PC-3 (cell line): ENCODE measurements around the gene ZNF862. TPM values are rescaled to one million over a fixed set of nuclear protein-coding genes. Genes with fewer than 3 reads are reported as not detected.

ENCODE experiments used
- ATAC-seq: fragments of 200-7000 bp; cut with Tn5 transposase; 2 replicates; pipeline ENCODE4 v1.9.1; 2020; ENCODE audit warnings: mild to moderate bottlenecking, moderate library complexity
- BruUV-seq: library from RNA; stranded (reverse); fragments of 400-500 nt; replicated peaks from 2 replicates; lab custom pipeline; 2021; lab: Mats Ljungman, UMichigan
- CTCF ChIA-PET: fragments of 300-600 bp; sonication (Branson Sonifier 250); formaldehyde crosslinking; loops from one replicate; lab custom pipeline; 2022; ENCODE audit warnings: antibody characterized with exemption; lab: Charles Lee
- POLR2A ChIA-PET: fragments of 300-600 bp; sonication (Branson Sonifier 250); formaldehyde crosslinking; loops from one replicate; lab custom pipeline; 2022; ENCODE audit warnings: antibody characterized with exemption; ENCODE audit not compliant: unreplicated experiment; lab: Charles Lee
- DNase-seq: peaks from one replicate; pipeline ENCODE4 v3.0.0-alpha.2; 2015
- H2AFZ ChIP-seq: fragments of 300-600 bp; sonication (generic); 2 replicates; pipeline ENCODE4 v1.6.0; 2016; ENCODE audit warnings: antibody characterized with exemption, low read length
- H3F3A ChIP-seq: fragments of 300-600 bp; sonication (generic); one replicate; pipeline ENCODE4 v1.6.0; 2017; ENCODE audit warnings: antibody characterized with exemption, low read length, control low read depth, mild to moderate bottlenecking; ENCODE audit not compliant: unreplicated experiment
- H3K27ac ChIP-seq: fragments of 300-600 bp; sonication (generic); 2 replicates; pipeline ENCODE4 v1.5.1; 2016; ENCODE audit warnings: mild to moderate bottlenecking, low read length
- H3K27me3 ChIP-seq: fragments of 300-600 bp; sonication (generic); 2 replicates; pipeline ENCODE4 v1.6.1; 2016; ENCODE audit warnings: low read length, mixed read lengths
- H3K36me3 ChIP-seq: fragments of 300-600 bp; sonication (generic); 2 replicates; pipeline ENCODE4 v1.6.1; 2016; ENCODE audit warnings: low read depth, mixed run types, low read length, mixed read lengths
- H3K4me1 ChIP-seq: fragments of 300-600 bp; sonication (generic); 2 replicates; pipeline ENCODE4 v1.5.1; 2016; ENCODE audit warnings: low read length; ENCODE audit not compliant: insufficient read depth
- H3K4me2 ChIP-seq: fragments of 300-600 bp; sonication (generic); 2 replicates; pipeline ENCODE4 v1.6.0; 2016; ENCODE audit warnings: low read length
- H3K4me3 ChIP-seq: fragments of 300-600 bp; sonication (generic); 2 replicates; pipeline ENCODE4 v1.5.1; 2016; ENCODE audit warnings: mild to moderate bottlenecking, low read length, mixed read lengths
- H3K79me2 ChIP-seq: fragments of 300-600 bp; sonication (generic); 2 replicates; pipeline ENCODE4 v1.6.1; 2017; ENCODE audit warnings: low read length, mixed read lengths
- H3K9ac ChIP-seq: fragments of 300-600 bp; sonication (generic); 2 replicates; pipeline ENCODE4 v1.6.0; 2016; ENCODE audit warnings: mild to moderate bottlenecking, low read length
- H3K9me2 ChIP-seq: fragments of 300-600 bp; sonication (generic); replicated peaks from 2 replicates; pipeline ENCODE4 v1.6.1; 2016; ENCODE audit warnings: mixed run types, low read length, mixed read lengths
- H3K9me3 ChIP-seq: fragments of 300-600 bp; sonication (generic); 2 replicates; pipeline ENCODE4 v1.6.1; 2016; ENCODE audit warnings: low read length, mixed read lengths
- H4K20me1 ChIP-seq: fragments of 300-600 bp; sonication (generic); 2 replicates; pipeline ENCODE4 v1.6.1; 2016; ENCODE audit warnings: low read length, mixed read lengths
- CTCF ChIP-seq: fragments of 300-600 bp; sonication (generic); conservative IDR thresholded peaks from 2 replicates; pipeline ENCODE4 v1.5.1; 2017; ENCODE audit warnings: antibody characterized with exemption, low read depth, mild to moderate bottlenecking, low read length
- EZH2 ChIP-seq: fragments of 300-600 bp; sonication (generic); IDR thresholded peaks from one replicate; pipeline ENCODE4 v1.6.1; 2017; ENCODE audit warnings: antibody characterized with exemption, mild to moderate bottlenecking, low read length; ENCODE audit not compliant: unreplicated experiment
- EZH2phosphoT487 ChIP-seq: fragments of 300-600 bp; sonication (generic); IDR thresholded peaks from 2 replicates; pipeline ENCODE4 v1.6.1; 2018; ENCODE audit warnings: mild to moderate bottlenecking, antibody characterized with exemption, low read length, borderline replicate concordance
- intact Hi-C: fragments of 100-400 bp; cut with micrococcal nuclease; formaldehyde crosslinking; loops from 2 replicates; pipeline ENCODE4 v1.9.0; 2023
- total RNA-seq: library from RNA; depleted of rRNA; stranded (reverse); fragments of >200 nt; gene quantifications from 2 replicates; pipeline ENCODE4 v1.2.3, GENCODE V29; 2014

ZNF862 gene
- total RNA-seq, 1 experiment from 2014 or later: 3.0 TPM

- no peak for ATAC-seq
- H3K27ac ChIP-seq: no peak overlapping the region
- no peaks in the 10 kb centered on the region for H4K20me1 ChIP-seq
- no peaks in the 10 kb centered on the region for H3K9me2 ChIP-seq
- no peak overlapping the region for H3K4me2 ChIP-seq
- no peaks in the 10 kb centered on the region for H3K36me3 ChIP-seq
- no TSS peak for BruUV-seq
- ChIA-PET POLR2A (no interaction called here), CTCF (no interaction called here)
- H3K9me3 ChIP-seq: no peaks in the 10 kb centered on the region
- no peaks in the 10 kb centered on the region for H3F3A ChIP-seq
- H3K4me3 ChIP-seq: no peak overlapping the region
- no peak for DNase-seq
- intact Hi-C loops: no loop called here
- TF ChIP-seq CTCF: no peak
- no peak for TF ChIP-seq EZH2
- H2AFZ ChIP-seq: no peak overlapping the region
- H3K27me3 ChIP-seq: no peaks in the 10 kb centered on the region
- no peaks in the 10 kb centered on the region for H3K4me1 ChIP-seq
- no peak overlapping the region for H3K9ac ChIP-seq
- H3K79me2 ChIP-seq: no peaks in the 10 kb centered on the region
Measured at GRCh38 chr7:149845257-149845980, 7.2 kb downstream of the ZNF862 start.

DNA sequence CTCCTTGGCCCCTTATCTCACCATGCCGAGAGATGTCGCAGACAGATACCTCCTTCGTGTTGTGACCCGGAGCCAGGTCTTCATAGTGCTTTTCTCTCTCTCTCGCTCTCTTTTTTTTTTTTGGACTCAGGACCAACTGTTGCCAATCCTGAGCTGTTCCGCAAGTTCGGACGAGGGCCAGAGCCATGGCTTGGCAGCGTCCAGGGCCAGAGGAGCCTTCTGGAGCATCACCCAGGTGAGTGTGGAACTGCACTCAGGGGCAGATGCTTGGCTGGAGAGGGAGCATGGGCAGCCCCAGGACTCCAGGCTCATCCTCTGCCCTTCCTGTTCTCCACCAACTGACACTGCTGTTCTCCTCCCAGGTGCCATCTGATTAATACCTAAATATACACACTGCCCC, 7.8 kb downstream of the ZNF862 start:
- Histone ChIP-seq H3K4me1 (no peaks in the 10 kb centered on the region), H3K27ac (no peak overlapping the region), H4K20me1 (no peaks in the 10 kb centered on the region), H2AFZ (no peak overlapping the region), H3K4me3 (no peak overlapping the region), H3K4me2 (no peak overlapping the region), H3K9me2 (no peaks in the 10 kb centered on the region), H3K27me3 (no peaks in the 10 kb centered on the region), H3K36me3 (no peaks in the 10 kb centered on the region), H3K9ac (no peak overlapping the region), H3K79me2 (no peaks in the 10 kb centered on the region), H3K9me3 (no peaks in the 10 kb centered on the region), H3F3A (no peaks in the 10 kb centered on the region)
- intact Hi-C loops: no loop called here
- ChIA-PET CTCF (no interaction called here), POLR2A (no interaction called here)
- ATAC-seq: no peak
- BruUV-seq: no TSS peak
- no peak for DNase-seq
- TF ChIP-seq CTCF (no peak), EZH2 (no peak), EZH2phosphoT487 (no peak)

GRCh38 chr7:149846436-149847046, 8.4 kb downstream of the ZNF862 start:
- Histone ChIP-seq H3F3A (no peaks in the 10 kb centered on the region), H3K4me1 (no peaks in the 10 kb centered on the region), H3K79me2 (no peaks in the 10 kb centered on the region), H3K27ac (no peak overlapping the region), H3K36me3 (no peaks in the 10 kb centered on the region), H3K9me3 (no peaks in the 10 kb centered on the region), H4K20me1 (no peaks in the 10 kb centered on the region), H3K9ac (no peak overlapping the region), H3K4me2 (no peak overlapping the region), H3K9me2 (no peaks in the 10 kb centered on the region), H3K4me3 (no peak overlapping the region), H2AFZ (no peak overlapping the region), H3K27me3 (no peaks in the 10 kb centered on the region)
- DNase-seq (no peak), ATAC-seq (no peak)
- ChIA-PET CTCF (no interaction called here), POLR2A (no interaction called here)
- TF ChIP-seq EZH2 (no peak), CTCF (no peak), EZH2phosphoT487 (no peak)
- intact Hi-C loops: no loop called here
- BruUV-seq: no TSS peak
